Activated T-cell treated with anti-CD3 and anti-CD28 coated beads for 1 hour (primary cell): Measurements from ENCODE around the gene LAMB4.

ENCODE experiments used
- DNase-seq: peaks from one replicate; pipeline ENCODE4 v3.0.0-alpha.2; 2020; ENCODE audit warnings: low read depth

The LAMB4 gene

DNA sequence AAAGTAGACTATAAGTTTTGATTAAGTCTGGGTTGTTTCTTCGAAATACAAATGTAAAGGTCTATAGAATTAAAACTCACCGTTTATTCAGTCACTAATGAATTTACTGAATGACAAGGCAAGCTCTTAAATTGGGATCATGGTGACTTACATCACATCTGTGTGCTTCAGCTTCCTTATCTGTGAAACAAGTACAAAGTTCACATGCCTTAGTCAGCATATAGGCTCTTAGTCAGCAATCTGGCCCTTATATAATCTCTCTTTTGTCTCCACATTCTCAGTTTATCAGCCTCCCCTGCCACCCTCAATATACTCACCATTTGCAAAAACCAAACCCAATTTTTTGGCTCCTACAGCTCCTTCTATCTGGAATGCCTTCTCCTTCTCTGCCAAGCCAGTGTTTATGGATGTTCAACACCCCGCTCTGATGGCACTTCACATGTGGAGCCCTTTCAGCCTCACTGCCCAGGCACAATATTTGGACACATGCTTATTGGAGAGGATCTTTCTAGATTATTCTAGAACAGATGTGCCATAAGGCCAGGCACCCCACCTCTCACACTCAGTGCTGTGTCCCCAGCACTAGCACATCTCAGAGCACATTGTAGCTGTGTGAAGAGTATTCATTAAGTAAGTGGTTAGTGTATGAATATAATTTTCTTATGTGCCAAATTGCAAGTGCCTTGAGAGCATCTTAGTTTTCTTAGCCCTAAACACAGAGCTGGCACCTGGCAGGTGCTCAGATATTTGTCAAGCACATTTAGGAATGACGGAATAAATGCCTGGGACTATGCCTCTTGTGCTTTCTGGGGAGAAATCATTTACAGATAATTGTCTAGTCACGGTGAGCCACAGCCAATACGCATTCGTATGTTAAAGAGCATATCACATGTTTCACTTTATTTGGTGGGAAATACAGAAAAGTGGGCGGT lies 117.4 kb downstream of the LAMB4 start:
- DNase-seq: no peak

DNA sequence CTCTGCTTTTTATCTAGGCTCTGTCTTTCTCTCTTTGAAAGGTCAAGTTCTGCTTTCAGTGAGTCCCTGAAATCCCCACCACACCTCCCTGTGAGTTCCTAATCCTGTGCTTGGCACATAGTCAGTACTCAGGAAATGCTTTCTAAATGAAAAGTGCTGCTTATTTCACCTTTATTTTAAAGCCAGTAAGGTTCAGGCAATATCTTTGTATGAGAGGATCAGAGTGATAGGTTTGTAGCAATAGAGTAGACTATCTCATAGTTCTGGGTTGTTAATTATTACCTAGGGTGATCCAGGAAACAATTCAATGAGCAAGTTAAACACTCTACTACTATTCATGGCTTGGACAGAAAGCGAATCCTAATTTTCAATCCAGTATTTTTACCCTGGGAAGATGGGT lies 119.8 kb downstream of the LAMB4 start:
- no peak for DNase-seq

DNA sequence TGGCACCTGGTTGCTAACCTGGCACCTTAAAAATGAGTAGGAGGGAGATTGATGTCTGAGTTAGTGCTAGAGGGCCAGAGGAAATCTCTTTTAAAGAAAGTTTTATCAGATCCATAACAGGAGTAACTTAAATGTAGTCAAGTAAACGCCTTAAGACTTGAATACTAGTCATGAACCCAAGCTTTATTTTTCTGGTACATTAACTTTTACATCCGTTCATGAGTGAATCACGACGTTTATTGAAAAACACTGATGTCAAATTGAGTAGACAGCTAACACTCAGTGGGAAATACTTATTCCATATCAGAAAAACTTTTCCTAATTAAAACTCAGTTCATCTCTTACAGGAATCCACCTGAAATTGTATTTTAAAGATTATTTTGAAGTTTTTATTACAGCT lies 120.3 kb downstream of the LAMB4 start:
- DNase-seq: no peak

DNA sequence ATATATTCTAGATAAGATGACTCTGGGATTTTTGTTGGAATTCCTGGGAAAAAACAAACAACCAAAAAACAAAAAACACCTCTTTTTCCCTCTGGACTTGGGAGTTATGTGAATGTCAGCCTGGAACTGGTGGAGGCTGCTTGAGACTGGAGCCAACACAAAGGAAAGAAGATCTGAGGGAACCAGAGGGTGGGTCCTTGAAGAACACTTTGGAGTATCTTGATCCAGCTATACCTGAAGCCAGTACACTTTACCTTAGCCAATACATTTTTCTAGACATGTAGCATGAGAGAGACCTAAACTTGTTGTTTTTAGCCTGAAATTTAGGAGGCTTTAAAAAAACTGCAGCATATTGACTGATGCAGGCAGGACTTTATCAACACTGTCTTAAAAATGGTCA lies 121.3 kb downstream of the LAMB4 start:
- no peak for DNase-seq

DNA sequence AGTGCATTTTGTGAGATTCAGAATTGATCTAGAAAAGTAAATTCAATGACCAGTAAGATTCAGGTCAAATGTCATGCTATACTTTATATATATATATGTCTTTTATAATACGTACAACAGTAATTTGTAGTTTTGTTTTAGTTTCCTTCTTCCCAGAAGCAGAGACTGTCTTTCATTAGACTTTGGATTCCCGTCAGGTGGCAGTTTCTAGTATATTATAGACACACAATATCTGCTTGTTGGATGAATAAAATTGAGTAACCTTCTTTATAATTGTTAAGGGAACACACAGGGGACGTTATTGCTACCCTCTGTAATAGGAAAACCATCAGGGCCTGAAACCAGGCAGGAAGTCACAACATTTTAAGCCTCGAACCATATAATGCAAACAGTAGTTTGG lies 121.9 kb downstream of the LAMB4 start:
- DNase-seq: no peak

DNA sequence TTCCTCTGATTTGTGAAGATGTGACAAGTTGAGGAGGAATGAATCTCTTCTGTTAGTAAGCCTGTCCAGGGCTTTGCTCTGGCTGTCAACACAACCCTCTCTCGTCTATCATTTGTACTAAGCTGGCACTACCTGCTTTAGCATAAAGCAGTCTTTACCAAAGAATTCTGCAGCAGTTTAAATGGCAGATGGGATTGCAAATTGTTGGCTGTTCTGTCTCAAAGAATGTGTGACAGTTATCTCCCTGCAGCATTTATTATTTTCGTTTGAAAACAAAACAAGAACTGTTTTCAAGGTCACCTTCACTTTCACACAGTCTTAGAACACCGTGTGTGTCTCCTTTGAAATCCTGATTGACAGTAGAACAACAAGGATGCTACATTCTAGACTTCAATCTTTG lies 122.4 kb downstream of the LAMB4 start:
- DNase-seq: no peak

DNA sequence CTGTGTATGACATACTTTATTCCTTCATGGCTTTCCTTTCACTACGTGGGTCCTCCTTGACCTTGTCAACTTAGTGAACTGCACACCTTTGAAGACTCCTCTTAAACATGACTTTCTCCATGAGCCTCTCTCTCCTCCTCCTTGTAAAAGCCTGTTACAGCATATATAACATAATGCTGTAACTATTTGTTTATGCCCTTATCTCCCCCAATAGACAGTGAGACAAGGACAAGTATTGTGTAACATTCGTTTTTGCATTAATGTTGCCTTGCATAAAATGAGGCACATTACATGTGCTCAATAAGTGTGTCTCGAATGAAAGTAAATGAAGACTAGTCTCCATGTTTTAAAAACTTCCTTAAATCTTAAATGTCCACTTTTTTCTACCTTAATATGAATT lies 122.9 kb downstream of the LAMB4 start:
- DNase-seq: no peak

DNA sequence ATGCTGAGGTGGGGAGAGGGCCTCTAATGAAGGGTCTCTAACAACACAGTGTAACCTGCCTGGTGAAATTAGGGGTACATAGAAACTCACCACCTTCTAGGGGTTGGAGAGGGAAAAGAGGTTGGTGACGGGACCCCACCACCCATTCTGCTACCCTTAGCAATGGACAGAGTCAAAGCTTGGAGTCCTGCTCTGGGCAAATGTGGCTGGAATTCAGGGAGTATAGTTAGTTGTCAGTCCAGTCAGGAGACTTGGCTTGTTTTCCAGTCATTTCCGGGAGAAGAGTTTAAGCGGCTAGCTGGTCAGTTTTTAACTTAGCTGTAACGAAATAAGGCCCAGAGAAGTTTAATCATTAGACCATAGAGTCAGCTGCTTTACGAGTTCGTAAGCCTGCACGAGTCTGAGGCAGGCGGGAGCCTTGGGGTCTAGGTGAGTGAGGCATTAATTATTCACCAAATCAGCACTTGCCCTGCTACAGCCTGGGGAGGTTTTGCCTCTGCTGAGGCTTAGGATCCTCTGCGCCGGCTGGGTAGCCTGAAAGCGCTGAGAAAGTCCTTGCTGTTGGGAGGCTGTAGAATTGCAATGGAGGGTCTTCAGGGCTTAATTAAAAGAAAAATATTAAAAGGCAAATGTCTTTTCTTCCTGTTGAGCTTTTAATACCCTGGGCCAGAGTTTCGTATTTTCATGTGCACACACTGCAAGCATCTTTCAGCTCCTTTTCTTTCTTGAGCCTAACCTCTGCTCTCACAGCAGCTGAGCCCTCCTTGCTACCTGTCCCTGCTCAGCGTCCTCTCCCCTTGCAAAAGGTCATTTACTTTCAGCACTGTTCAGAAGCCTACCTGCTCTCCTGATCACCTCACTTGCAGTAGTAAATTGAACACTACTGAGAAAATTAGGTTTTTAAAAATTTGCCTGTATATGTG lies 125.7 kb downstream of the LAMB4 start:
- DNase-seq: no peak

DNA sequence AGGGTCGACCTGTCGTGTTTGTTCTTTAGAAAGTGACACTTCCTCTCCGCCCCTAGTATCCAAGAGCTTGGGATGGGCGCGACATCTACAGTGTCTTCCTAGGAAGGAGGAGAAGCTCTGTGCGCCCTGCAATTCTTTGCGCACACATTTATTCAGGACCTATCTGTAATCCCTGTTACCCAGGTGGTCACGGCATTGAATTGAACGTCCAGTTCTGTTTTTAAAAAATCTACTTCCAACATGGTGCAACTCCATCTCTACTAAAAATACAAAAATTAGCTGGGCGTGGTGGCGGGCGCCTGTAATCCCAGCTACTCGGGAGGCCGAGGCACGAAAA lies 126.6 kb downstream of the LAMB4 start:
- DNase-seq: no peak

DNA sequence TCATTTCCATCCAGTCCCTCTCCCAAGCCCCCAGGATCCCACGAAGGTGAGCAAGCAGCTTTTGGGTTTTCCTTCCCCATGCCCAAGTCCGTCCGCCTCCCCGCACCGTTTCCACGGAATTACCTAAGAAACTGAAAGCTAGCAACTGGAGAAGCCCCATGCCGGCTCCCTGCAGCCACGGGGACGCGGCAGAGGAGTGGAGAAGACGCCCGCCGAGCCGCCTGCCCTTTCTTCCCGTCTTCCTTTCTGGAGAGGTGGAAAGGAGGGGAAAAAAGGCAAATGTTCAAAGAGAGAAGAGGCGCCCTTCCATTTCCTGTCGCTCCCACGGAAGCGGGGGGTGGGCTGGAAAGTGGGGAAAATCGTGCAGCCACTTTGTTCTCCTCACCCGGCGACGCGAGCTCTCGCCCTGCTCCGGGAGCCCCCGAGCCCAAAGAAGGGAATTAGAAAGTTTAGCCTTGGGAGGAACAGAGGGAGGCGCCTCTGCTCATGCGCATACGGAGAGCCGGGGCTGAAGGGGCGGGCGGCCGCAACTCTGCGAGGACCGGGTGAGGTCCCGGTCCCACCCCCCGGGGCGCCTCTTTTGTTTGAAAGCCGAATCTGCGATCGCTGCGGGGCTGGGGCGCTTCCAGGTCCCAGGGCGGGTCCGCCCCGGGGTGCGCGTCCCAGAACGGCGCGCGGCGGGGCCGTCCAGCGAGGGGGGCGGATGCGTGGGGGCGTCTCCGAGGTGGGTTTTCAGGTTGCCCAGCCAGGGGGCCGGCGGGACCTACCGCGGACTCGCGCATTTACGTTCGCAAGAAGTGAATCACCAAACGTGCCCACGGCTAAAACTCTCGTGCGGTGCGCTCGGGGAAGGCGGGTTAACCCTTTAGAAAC lies 127.2 kb downstream of the LAMB4 start, which contains the start of gene LAMB1:
TSS of gene LAMB1 (minus strand) at position 436 of the 873 bp plus-strand sequence. CDS start at position 160, 276 bp downstream.
- DNase-seq: no peak

DNA sequence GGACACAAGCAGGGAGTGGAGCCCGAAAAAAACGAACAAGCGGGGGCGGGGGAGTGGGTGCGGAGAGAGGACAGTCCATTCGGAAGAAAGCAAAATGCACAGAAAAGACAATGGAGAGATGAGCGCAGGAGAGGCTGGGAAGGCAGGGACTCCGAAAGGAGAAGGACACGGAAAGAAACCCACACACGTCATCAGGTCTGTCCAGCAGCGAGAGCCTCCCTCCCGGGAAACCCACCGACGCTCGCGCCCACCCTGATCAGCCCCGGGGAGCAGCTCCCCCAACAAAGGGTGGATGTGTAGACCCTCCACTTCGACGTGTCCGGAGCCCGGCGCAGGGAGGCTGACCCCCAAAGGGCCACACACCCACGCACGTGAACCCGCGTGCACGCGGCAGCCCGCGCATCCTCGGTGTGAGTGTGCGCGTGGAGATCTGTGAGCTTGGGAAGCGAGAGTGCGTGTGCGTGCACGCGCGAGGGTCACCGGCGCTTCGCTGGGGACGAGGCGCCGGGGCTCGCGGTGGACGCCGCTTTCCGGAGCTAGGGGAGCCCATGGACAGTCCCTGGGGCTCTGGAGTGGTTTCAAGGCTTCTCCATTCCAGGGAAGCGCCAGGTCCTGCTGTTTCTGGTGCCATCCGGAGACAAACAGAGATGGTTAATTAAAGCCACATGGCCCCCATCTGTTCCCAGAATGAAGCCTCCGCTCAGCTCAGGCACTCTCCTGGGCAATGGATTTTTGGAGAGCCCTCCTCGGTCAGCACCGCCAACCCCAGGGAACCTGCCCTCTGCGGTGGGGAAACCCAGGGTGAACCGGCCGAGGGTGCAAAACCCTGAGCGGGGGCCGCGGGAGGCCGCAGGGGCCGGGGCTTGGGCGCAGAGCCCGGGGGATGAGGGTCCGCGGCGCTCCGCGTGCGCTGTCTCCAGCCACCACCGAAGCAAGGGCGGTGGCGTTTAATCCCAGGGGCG lies 128.1 kb downstream of the LAMB4 start:
- no peak for DNase-seq

DNA sequence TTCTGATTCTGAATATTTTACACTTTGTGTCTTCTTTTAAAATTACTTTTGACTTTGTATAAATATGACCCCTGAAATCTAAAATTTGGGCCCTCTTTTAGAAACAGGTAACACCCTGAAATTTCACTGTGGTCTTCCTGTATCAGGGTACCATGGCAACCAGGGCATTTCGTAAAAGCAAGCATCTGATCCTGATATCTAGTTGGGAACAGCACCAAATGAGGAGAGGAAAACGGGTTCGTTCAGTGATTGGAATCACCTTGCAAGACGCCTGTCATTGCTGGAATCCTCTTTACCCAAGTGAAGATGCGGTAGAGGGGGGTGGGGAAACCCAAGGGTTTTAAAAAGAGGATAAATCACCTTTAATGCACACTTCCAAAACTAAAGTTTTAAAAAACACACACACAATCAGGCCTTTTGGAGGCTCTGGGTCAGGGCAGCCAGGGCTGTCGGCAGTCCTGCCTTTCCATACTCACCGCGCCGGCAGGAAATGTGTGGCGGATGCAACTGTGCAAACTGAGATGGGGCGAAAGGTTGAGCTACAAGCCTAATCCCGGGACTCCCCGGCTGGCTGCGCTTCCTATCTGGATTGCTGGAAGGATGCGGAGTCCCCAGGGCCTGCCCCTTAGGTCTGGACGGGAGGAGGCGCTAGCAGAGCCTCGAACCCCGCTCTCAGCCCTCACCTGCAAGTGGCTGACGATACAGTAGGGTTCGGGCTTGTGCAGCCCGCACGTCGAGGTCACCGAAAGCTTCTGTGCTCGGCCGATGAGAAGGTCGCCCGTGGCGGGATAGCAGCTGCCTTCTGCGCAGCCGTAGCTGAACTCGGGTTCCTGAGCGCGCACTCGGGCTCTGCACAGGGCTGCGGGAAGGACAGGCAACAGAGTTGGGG lies 129.0 kb downstream of the LAMB4 start:
- no peak for DNase-seq

DNA sequence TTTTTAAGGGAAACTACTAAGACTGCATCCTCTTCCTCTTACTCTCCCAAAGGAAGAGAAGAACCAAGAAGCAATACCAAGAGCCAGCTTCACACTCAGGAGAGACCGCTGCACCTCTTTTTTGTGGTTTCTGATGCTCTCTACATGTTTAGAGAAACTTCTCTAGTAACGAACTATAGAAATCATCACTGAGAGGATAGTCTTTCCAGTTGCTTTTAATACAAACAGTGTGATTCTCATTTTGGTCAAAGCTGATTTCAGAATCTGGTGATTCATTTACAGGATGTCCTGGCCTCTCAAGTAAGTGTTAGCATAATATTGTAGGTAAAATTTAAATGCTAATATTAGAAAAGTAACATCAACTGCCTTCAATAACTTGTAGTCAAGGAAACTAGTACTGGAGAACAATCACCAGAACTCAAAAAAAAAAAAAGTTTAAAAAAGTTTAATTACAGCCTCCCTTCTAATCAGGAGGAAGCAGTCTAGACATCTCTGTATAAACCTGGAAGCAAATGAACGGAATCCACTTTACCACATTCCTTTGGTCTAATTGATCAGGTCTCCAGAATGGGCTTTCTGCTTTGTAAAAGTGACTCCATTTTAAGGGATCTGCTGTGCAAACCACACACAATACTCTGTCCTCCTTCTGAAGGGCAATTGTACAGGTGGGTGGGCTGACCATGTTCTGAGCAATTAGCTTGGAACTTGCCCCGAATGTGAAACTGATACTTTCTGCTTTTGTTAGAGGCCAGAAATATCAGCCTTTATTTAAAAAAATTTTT lies 130.2 kb downstream of the LAMB4 start:
- DNase-seq: no peak

DNA sequence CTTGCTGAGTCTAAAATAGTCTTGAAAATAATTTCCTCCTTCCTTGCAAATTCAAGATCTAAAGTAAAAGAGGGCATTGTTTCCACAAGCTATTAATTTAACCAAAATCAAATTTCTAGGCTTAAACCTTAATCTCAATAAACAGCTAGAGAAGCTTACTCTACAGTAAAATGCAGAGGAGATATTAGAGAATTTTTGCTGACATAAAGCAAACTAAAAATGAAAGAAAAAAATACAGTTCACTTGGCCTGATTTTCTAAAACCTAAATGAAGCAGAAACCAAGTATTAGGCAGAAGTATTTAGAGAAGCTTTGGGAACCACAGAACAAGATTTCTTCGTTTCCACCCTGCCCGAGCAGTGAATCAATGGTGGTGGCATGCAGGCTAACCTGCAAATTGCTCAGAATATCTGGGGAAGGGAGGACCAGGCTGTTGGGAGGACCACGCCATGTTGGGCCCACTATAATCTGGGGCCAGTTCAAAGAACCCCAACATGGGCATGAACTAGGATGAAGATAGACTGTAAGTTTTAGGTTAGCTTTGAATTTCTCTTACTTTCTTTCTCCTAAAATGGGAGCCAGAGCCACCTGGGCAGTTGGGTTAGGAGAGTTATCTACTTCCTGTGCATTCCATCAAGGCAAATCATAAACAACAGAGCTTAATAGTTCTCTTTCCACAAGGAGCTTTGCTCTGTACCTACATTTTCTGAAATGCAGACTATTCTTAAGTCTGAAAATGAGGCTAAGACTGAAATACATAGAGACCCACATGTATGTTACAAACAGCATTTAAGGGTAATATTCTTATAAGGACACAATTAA lies 131.3 kb downstream of the LAMB4 start:
- no peak for DNase-seq

DNA sequence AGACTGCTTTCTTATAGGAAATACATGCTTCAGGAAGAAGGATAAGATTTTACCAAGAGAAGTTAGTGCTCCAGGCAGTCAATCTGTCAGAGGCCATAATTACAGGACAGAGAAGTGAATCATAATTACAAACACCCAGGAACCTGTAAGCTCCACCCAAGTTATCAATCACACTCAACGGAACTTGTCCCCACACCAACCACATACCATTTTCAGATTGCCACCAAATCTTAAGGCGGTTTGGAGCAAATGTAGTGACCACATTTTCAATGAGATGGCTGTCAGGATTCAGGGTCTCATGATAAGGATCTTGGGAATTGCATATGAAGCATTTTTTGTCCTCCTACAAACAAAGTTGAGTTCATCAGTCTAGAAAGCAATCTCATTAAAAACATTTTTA lies 132.0 kb downstream of the LAMB4 start:
- no peak for DNase-seq

DNA sequence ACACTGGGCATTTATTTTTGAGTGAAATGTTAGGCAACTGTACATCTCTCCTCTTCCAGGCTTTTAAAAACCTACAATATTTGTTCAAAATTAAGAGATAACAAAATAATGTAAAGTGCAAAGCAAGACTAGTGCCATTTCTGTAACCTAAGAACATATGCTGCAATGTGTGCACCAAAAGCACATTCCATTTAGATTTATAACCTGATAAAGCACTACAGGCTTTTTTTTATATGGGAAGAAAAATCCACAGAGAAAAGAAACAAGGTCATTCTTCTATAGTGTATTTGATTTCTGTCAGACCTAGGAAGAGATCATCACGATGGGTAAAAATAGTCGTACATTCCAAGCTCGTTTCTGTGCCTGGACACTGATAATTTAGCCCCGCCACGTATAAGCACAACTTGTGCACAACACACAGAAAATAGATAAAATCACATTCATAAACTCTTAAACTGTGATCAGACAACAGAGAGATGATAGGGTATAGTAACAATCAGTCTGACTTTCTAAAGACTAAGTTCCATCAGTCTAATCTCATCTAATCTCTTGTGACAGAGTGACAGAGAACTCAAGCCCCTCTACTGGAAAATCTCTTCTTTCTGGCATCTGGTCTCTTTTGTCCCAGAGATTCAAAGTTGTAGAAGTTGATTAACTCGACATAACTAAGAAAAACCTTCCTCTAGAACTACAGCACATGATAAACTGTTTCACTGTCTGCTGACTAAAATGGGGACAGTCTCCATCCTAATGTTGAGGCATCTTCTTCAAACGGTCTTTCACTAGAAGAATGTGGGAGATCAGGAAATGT lies 133.9 kb downstream of the LAMB4 start:
- no peak for DNase-seq
